GM21447 (cell line): Measurements from ENCODE around the gene PPP2R2D.
"Not testable (repeated sequence)": the region's sequence is repeated elsewhere in the genome, so short reads cannot be mapped to it uniquely, and the experiment has no call there.

ENCODE experiments used
- ATAC-seq: cut with Tn5 transposase; IDR thresholded peaks from one replicate; pipeline ENCODE4 v1.9.1; 2021; ENCODE audit not compliant: unreplicated experiment

PPP2R2D gene

DNA sequence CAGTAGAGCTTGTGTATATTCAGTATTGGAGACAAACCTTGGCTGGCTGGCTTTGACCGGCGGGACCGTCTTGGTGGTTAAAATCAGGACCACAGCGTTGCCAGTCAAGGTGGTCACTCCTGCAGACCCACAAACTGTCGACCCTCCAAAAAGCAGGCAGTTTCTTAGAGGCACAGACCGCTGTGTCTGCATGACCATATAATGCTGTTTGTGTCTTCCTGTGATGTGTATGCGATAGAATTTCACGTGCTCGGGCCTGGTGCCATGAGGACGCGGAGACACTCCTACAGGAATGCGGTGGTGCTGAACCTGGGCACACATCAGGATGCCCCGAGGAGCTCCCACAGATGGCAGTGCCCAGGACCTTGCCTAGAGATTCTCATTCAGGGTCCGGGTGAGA, 46.1 kb downstream of the PPP2R2D start:
- ATAC-seq, result no peak

GRCh38 chr10:131947631-131948347, 47.0 kb downstream of the PPP2R2D start:
- no peak for ATAC-seq

- ATAC-seq, result no peak
Observed at GRCh38 chr10:131948501-131948900, 47.7 kb downstream of the PPP2R2D start.

DNA sequence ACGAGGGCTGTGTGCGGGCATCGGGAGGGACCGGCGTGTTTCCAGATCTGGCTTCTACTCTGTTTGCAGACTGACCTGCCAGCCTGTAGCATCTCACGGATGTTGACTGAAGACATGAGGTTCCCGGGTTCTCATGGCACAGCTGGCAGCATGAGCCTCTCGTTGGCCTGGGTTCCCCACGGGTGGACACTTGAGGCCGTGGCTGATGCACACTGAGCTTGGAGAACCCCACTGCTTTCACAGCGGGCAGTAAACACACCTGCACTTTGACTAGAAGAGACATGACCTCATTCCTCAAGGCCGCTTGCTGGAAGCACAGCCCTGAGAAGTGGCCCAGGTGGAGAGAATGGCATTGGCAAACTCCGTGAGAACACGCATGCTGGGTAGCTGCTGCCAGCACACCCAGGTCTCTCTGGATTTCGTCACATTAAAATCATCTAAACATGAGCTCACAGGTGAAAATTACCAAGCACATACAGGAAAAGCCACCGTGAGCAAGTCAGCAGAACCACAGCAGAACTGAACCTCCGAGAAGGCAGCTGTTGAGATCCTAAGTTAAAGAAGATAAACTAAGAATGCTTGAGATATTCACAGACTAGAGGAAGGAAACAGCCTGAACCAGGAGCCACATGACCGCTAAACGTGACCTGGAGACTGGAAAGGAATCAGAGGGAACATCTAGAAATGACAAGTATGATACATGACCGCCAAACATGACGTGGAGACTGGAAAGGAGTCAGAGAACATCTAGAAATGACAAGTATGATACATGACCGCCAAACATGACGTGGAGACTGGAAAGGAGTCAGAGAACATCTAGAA, 48.4 kb downstream of the PPP2R2D start:
- no peak for ATAC-seq

GRCh38 chr10:131949908-131950307, 49.1 kb downstream of the PPP2R2D start:
- not testable (repeated sequence) for ATAC-seq

DNA sequence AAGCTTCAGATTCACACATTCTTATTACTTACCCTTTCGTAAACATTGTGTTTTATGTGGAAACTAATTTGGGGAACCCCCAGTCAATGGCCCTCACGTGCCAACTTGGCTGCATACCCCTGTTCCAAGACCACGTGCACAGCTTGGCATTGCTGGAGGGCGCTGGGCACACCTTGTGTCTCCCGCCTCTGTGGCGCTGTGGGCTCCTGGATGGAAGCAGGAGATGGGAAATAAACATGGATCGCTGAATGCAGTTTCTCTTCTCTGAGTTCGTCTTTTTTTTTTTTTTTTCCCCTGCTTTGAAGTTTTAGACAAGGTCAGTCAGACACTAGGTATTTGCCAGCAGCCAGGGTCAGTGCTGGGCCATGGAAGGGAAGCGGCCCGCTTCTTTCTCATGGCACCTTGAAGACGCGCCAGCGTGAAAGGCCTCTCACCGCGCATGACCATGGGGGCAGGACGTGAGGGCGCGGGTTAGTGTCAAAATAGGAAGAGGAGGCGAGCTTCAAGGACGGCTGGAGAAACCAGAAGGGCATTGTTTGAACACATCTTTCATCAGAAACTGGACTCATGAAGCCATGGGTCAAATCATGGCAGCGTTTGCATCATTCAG, 53.7 kb downstream of the PPP2R2D start:
- no peak for ATAC-seq

DNA sequence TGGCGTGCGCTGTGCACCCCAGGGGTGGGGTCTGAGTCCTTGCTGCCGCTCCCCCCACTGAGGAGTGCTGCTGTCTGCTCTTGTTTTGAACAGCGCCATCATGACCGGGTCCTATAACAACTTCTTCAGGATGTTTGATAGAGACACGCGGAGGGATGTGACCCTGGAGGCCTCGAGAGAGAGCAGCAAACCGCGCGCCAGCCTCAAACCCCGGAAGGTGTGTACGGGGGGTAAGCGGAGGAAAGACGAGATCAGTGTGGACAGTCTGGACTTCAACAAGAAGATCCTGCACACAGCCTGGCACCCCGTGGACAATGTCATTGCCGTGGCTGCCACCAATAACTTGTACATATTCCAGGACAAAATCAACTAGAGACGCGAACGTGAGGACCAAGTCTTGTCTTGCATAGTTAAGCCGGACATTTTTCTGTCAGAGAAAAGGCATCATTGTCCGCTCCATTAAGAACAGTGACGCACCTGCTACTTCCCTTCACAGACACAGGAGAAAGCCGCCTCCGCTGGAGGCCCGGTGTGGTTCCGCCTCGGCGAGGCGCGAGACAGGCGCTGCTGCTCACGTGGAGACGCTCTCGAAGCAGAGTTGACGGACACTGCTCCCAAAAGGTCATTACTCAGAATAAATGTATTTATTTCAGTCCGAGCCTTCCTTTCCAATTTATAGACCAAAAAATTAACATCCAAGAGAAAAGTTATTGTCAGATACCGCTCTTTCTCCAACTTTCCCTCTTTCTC, 55.0 kb downstream of the PPP2R2D start:
- no peak for ATAC-seq

- no peak for ATAC-seq
Observed at GRCh38 chr10:131959841-131960240, 59.0 kb downstream of the PPP2R2D start.

DNA sequence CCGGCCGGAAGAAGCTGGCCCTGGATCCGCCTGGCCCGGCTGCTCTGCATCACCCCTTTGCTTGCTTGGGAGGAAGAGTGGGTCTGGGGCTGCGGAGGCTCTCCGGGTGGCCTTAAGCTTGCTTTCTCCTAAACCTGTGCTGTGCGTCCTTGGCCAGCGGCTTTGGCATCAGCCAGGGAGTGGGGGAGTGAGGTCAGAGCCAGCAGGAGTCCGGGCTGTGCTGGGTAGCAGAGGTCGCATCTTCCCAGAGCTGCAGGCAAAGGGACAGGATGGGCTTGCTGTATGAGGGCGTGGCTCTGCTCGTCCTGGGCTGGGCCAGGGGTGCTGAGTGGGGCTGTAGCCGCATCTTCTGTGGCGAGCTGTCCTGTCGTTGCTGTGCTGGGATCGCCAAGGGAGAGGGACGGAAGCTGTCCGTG, 59.8 kb downstream of the PPP2R2D start:
- no peak for ATAC-seq

DNA sequence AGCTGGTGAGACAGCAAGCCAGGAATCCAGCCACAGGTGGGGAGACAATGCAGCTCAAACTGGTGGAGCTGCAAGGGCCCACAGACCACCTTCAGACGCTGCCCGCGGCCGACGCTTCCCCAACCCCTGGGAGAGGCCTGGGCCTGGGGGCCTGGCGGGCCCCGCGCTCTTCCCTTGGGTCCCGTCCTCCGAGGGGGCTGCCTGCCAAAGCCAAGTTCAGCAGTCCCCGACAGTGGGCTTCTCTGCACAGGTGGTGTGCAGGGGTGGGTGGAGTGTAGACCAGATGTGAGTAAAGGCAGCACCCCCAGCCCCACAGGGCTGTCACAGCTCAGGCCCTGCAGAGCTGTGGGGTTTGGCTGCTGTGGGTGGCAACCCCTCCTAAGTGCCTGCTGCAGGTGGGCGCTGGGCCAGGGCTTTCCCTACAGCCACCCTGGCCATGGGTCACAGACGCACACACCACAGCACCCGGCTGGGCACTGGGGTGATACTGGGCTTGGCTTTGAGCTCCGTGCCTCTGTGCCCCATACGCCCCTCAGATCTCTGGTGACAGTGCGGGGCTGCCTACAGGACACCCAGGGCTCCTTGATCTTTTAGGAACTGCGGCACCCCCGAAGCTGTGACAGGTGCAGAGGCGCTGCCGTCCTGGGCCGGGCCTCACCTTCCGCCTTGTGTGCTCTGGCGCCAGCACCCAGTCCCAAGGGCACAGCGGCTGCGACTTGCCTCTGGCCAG, 60.4 kb downstream of the PPP2R2D start:
- no peak for ATAC-seq

- ATAC-seq, result no peak
Observed at GRCh38 chr10:131961777-131962662, 61.2 kb downstream of the PPP2R2D start.

DNA sequence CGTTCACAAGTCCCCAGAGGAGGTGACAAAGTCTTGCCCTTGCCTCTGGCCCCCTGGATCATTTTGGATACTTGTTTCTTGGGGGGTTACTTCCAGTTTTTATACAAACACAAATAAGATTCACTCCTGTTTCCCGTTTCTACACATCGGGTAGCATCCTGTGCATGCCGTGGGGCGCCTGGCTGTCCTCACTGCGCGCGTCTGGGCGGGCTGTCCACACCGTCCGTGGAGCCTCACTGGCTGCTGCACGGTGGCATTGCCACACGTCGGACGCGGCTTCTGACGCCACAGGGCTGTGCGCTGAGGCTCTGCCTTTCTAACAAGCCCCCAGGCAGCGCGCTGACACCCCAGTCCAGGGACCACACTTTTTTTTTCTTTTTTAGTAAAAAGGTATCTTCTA, 62.5 kb downstream of the PPP2R2D start:
- no peak for ATAC-seq

DNA sequence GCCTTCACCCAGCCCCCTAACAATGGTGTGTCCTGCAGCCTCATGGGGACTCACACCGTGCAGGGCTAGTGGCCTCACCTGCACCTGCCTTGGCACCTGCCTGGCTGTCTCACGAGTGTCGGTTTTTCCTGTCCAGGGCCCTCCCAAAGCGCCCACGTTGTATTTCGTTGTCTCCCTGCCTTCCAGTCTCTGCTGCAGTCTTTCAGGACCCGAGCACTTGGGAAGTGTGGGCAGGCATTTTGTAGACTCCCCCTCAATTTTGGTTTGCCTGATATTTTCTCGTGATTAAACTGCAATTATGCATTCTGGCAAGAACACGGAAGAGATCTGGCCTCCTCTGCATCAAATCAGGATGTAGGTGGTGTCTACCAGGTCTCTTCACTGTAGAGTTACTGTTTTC, 63.0 kb downstream of the PPP2R2D start:
- ATAC-seq, result no peak

DNA sequence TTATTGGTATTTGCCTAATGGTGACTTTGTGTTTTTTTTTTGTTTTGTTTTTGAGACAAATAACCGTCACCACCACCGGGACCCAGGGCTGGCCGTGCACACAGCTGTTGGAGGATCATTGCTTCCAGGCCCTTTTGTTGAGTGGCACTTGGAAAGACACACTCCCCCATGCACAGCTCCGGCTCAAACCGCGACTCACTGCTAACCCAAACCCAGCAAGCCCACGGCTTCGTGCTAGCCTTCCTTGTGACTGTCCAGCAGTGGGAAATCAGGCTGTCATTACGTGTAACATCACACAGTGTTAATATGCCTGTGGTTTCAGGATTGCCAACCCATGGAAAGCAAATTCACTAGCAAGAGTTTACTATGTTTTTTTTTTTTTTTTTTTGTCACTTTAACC, 63.5 kb downstream of the PPP2R2D start:
- no peak for ATAC-seq

GRCh38 chr10:131968949-131969348, 68.1 kb downstream of the PPP2R2D start:
- ATAC-seq, result no peak

DNA sequence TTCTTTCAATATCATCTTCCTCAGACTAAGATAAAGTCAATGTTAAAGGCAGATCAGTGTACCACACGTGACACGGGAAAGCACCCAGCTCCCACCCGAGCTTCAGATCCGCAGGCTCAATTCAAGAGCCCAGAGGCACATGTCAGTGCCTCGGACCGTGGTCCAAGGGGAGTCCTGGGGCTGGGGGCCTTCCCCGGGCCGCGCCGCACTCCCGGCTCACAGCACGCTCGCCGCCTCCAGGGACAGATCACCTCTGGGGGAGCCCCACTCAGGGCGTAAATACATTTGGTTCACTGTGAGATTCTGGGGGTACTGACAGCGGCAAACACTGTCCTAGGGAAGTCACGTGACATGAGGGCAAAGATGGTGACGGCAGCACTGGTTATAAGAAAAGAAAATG, 70.1 kb downstream of the PPP2R2D start:
- no peak for ATAC-seq

DNA sequence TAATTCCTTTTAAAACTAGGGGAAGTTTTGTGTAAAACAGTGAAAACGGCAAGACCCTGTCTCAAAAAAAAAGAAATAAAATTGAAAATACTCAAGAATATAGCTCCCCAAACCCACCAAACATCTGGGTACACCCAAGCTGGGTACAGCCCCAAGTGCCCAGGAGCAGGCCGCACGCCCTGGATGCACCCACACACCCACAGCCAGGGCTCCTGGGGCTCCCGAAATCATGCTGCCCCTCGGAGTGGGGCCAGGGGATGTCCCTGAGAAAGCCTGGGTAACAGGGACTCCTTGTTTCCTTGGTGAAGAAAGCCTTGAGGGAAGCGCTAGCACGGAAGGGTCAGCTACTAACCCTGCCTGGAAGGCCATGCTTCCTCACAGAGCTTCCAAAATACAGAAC, 70.8 kb downstream of the PPP2R2D start:
- no peak for ATAC-seq

GRCh38 chr10:131972474-131973071, 71.8 kb downstream of the PPP2R2D start:
- ATAC-seq, result no peak
